EH (cell line): ENCODE measurements around the gene XDH.

ENCODE experiments used
- DNase-seq: peaks from one replicate; pipeline ENCODE4 v3.0.0-alpha.2; 2015; ENCODE audit warnings: low read depth

The XDH gene

DNA sequence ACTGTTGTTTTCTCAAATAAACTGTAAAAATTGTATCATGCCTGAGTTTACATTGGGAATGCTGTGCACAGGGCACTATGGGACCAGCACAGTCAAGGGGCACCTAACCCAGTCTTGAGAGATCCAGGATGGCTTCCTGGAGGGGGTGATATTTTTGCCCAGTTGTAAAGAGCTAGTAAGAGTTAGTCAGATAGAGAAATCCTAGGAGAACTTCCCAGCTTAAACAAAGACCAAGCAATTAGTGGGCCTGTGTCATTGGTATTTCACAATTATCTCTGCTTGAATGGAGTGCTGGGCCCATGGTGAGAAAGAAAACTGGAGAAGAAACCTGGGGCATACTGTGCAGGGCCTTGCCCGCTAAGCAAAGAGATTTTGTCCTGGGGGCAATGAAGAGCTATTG lies 12.2 kb downstream of the XDH start:
- DNase-seq: peak; percentile 65

DNA sequence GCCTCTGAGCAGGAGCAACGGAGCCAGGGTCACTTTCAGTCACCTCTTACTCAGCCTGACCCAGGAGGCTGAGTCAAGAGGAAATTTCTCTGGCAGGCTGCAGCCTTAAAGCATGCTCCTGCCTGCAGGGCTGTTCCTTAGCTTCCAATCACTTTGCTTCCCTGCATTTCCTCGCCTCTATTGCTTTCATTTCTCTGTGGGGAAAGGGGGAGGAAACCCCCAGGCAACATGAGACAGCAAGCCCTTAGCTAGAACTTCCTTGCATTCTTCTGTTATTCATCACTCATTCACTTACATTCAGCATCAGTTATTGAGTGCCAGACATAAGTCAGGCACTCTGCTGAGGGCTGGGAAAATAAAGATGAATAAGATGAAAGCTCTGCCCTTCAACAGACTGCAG lies 13.0 kb downstream of the XDH start:
- DNase-seq: peak; percentile 100

DNA sequence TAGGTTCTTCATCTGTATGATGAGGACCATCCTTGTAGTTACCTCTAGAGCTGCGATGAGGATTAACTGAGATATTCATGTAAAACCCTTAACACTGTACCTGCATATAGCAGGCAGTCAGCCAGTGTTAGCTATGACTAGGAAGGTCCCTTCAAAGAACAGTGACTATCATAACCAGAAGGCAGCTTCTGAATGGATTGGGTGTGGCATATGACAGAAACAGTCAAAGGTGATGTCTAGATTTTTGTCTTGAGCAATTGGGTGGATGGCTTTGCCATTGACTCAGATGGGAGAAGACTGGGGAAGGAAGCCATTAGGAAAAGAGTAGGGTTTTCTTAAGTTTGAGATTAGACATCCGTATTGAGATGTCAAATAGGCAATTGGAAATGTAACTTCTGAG lies 15.7 kb downstream of the XDH start:
- DNase-seq: no peak

DNA sequence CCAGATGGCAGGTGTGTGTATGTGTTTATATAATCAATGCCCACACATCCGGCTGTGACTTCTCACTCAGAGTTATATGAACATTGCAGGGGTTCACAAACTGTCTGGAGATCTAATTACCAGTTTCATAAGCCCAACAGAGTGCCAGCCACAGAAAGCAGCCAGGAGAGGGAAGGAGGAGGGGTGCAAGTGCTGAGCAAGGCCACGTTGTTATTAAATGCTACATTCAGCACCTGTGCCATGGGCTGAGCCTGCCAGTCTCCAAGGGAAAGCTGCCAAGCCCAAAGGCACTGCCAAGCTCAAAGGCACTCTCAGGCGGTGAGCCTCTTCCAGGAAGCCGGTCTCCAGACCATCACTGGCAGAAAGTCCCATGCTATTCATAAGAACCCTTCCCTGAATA lies 17.4 kb downstream of the XDH start:
- no peak for DNase-seq

DNA sequence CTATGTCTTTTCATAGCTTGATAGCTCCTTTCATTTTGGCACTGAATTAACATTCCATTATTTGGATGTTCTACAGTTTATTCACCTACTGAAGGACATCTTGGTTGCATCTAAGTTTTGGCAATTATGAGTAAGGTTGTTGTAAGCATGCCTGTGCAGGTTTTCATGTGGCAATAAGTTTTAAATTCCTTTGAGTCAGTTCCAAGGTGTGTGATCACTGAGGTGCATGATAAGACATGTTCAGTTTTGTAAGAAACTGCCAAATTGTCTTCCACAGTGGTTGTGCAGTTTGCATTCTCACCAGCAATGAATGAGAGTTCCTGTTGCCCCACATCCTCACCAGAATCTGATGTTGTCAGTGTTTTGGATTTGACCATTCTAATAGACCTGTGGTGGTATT lies 24.2 kb downstream of the XDH start:
- DNase-seq: peak; percentile 48

DNA sequence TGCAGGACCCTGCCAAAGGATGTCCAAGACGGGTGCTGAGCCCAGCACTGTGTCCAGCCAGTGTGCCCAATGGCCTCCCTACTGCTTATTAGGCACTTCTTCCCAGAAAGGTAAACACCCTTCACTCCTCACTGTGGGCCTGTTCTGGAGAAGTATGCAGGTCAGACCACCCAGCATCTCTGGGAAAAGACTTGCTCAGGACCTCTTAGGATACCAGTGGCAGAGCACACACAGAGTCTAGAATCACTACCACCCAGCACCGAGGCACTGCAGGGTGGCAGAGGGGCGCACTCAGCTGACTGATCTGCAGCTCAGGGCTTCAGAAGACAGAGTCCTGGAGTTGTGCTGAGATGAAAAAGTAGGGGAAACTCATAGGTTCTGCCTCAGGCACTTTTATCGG lies 25.8 kb downstream of the XDH start:
- no peak for DNase-seq

DNA sequence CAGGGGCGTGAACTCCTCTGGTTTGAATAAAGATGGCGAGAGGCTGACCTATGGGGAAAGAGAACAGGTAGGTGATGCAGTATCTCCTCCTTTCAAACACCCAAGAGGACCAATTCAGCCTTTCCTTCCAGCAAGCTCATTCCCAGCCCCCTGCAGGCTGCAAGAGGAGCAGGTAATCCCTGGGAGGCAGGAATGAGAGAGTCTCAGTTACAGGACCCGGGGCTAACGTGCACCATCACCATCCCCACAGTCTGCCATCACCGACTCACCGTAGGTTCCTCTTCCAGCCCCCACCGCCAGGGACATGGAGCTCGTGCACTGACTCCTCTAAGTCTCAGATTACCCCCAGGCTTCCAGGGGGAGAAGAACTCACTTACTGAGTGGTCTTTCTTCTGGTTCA lies 26.7 kb downstream of the XDH start:
- DNase-seq: no peak

DNA sequence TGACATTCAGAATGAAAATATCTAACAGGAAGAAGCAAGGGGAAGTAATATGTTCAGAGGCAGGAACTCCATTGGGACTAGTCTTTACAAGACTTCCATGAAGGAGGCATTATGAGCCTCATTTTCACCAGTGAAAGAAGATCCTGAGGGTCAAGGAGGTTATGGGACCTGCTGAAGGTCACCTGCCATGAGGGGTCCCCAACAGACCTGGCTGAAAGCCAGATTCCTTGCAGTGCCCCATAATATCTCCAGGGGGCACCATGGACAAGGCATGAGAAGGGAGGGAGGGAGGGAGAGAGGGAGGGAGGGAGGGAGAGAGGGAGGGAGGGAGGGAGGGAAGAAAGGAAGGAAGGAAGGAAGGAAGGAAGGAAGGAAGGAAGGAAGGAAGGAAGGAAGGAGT lies 27.9 kb downstream of the XDH start:
- no peak for DNase-seq

DNA sequence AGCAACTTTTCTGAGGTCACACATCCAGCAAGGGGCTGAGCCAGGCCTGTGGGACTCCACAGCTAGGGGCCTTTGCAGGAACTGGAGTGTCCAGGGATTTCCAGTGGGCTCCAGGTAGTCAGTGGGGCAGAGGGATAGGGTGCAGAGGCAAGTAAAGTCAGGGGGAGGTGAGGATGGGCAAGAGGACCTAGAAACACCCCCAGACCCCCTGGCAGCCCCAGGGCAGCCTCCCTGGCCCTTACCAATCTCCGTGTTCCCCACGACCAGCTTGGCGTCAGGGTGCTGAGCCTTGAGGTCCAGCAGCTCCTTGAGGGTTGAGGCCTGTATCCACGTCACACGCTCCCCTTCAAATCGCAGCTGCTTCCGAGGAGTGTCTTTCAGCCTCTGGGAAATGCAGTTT lies 28.4 kb downstream of the XDH start:
- no peak for DNase-seq

DNA sequence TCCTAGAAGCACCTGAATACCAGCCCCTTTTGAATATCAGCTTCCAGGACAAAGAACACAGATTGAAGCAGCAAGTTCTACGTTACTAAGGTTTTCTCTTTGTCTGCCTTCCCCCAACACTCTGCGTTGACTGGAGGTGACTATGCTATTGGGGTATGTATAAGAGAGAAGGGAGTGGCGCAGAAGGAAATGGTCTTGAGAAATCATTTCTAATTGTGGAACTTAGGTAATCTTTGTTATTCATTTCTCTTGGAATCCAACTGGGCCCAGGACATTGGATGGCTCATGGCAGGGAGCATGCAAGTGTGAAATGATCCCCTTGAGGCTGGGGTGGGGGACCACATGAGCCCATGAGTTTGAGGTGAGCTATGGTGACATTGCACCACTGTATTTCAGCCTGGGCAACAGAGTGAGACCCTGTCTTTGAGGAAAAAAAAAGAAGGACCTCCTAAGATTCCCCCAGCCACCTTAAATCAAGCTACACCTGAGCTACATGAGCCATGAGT lies 29.7 kb downstream of the XDH start:
- peak; percentile 92 for DNase-seq

DNA sequence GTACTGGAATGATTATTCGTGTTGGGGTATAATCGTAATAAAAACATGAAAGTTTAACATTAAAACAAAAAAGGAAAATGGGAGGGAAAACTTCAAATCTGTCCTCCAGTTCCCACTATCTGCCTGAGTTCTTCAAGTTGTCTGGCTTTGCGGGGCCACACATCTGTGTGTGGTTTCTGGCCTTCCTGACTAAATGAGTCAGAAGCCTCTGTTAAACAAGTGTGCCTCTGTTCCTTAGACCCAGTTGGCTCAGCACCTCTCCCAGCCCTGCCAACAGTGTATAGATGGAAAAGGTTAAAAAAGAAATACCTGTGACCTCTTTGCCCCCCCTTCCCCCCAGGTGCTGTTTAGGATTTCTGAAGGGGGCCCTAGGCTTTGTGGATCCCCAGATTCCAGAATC lies 30.2 kb downstream of the XDH start:
- peak; percentile 90 for DNase-seq

DNA sequence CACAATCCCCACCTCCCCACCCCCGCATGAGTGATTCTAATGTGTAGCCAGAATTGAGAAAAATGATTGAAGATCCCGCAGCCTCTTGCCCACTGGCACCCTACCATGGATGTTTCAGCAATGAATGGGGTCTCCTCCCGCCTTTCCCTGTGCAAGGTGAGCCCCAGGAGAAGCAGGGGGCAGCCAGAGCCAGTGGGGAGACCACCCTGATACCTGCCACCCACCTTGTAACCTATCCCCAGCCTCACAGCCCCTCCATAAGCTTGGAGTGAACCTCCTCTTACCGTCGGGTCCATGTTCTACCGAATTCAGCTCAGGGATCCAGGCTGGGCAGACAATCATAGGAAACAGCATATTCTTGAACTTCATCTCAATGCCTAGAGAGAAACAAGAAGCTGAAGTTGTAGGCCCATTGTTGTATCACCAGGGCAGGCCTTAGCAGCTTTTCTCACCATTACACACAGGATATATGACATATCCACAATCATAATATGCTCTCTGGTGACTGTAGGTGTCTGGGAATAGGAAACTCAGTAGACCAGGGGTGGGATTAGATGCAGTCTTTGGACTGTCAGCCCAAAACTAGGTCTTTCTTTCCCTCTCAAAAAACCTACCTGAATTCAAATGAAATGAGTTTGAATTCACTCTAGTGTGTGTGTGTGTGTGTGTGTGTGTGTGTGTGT lies 30.9 kb downstream of the XDH start:
- DNase-seq: peak; percentile 51

DNA sequence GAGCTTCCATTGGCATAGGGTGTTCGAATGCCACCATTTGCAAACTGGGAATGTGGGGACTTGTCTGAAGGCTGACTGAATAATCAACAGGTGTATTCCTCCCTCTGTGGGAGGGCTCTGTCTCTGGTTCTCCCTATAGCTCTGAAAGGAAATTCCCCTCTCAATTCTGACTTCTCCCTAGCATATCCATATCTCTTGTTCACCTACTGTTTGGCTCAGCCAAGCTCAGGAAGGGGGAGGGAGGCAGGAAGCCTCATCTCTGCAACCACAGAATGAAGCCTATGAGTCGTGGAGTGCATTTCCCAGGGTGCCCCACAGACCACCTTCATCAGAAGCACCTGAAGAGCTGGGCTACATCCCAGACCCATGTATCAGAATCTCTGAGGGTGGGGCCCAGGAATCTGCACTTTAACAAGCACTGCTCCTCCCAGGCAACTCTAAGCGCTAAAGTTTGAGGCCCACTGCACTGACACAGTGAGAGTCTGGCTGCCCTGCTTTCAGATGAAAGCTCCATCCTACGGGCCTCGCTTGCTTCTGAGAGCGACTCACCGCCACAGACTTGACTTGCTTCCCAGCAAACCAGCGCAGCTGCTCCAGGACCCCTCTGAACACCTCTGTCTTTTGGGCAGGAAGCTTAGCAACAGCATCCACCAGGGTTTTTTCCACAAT lies 32.0 kb downstream of the XDH start:
- DNase-seq: peak; percentile 53

DNA sequence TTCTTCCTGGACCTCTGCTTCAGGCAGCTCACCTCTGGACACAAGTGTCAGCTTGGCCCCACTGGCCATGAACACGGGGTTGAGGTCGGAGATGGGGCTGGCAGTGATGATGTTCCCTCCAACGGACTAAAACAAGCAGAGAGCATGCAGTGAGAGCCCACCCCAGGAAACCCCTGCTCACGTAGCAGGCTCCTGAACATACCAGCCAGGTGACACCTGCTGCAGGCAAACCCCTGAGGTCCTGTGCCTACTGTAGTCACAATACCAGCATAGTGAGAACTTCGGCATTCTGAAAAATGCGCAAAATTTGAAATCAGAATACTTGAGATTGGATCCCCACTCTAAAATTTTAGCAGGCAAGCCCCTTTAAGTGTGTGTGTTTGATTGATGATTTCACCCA lies 32.9 kb downstream of the XDH start:
- no peak for DNase-seq

DNA sequence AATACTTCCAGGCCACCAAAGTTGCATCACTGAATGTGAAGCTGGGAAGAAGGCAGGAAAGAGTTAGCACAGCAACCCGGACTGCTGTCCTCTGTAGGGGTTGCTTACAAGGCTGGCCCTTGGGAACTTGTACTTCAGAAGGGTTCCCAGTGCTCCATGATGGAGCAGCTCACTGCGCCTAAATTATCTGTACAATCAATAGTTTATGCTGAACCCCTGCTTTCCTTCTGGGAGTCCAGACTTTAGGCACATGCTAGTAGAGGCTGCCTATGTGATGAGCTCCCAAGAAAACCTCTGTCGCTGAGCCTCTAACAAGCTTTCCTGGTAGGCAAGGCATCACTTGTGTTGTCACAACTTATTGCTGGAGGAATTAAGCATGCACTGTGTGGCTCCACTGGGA lies 34.3 kb downstream of the XDH start:
- DNase-seq: no peak

DNA sequence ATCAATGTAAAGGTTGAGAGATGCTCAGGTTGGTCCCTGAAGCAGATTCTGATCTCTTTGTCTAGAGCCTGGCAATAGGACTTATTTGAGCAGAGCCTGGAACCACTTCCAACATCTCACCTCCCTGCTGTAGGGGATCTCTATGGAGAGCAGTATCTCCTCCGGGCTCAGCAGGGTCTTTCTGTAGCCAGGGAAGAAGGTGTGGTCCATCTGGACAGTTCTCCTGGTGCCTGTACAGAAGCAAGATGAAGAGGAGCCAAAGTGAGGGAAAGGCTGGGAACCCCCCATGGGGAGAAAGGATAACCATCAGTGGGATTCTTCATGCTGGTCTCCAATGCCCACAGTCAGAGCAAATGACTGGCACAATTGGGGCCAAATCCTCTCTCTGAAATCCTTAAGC lies 34.8 kb downstream of the XDH start:
- no peak for DNase-seq

DNA sequence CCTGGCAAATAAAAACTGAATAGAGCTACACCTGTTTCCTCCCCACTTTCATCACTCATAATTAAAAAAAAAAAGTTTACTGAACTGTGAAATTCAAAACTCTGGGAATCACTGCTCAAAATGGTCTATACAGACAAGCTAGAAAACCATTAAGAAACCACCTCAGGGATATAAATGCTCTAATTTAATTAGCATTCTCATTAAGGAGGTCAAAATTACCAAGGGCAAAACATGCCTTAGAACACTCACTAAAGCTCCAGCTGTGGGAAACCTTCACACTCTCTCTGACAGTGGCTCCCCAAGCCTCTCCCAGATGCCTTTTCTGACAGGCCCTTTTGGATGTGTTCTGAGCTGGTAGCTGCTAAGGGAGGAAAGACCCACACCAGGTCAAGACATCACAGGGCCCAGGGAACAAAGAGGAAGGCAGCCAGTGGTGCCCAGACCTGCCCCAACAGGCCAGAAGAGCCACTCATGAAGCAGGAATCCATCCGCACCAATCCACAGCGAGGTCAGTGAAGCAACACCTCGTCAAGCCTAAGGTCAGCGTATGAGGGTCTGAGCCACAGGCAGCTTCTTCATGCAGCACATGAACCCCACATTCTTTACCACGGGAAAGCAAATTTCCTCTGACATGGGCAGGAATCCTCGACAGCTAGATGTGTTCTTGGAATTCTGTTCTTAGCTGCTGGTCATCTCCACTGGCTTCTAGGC lies 35.6 kb downstream of the XDH start:
- DNase-seq: no peak

DNA sequence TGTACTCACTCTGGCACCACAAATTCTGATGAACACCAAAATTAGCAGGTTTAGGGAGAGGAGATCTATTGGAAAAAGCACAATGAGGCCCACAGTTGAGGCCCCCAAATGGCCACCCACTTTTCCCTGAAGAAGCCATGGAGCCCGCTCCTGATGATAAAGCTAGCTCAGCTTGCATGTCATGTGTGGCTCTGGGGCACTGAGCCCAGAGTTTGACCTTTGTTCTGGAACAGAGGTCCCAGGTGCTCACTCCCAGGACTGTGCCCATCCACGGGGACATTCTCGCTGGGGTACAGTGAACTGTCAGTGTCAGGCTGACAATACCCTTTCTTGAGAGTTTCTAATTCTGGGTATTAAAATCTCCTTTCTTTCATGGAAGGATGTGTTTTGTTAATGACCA lies 36.2 kb downstream of the XDH start:
- no peak for DNase-seq

DNA sequence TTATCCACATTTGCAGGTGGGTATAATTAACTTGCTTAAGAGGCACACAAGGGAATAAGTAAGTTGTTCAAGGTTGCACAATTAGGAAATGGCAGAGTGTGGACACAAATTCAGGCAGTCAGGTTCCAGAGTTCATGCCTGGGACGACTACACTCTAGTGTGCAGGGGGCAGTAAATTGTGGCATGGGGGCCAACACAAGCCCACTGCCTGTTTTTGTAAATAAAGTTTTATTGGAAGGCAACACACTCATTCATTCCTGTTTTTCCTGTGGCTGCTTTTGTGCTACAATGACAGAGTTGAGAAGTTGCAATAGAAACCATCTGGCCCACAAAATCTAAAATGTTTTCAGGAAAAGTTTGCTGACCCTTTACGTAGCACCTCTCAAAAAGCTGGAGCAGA lies 41.4 kb downstream of the XDH start:
- DNase-seq: no peak

DNA sequence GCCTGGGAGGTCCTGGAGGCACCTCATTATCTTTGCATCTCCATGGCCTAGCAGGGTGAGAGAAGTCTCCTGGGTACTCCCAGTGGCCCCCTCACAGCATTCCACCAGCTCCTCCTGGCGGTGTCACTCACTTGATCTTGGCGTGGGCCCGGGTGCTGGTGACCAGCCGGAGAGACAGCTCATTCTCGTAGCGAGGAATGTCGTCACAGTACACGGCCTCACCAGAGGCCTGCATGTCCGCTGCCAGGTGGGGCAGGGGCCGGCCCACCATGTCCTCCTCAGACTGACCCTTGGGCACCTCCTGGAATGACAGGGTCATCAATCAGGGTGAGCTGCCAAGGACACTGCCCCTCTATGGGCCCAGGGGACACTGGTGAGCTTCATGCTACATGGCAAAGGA lies 42.4 kb downstream of the XDH start:
- DNase-seq: no peak

DNA sequence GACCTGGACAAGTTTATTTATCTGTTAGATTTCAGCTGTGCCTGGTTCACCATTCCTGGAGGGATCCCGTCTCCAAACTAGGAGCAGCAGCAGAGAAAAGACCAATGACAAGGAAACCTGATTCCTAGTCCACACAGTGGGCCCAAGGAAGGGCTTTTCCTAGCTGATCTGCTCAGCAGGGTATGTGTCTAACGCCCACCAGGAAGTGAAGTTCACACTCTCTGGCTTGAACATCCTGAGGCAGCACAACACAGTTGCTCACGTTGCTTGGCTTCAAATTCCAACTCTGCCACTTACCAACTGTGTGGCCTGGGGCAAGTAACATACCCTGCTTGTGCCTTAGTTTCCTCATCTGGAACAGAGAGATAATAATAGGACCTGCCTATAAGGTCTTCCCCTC lies 42.9 kb downstream of the XDH start:
- DNase-seq: no peak

DNA sequence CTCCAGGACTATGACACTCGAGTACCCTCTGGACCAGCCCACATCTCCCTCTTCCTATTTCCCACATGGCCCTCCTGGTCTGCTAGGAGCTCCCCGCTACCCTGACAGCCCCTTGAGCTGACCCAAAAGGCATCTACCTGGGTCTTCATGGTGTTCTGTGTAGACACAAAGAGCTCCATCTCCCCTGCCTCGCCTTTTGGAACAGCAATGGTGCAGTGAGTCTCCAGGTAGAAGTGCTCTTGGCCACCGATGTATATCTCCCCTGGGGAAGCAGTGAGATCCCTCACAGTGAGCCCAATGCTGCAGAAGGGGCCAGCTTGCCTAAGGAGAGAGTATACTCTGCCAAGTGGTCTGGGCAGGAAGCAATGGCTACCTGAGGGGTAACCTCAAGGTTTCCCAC lies 47.8 kb downstream of the XDH start:
- DNase-seq: no peak

DNA sequence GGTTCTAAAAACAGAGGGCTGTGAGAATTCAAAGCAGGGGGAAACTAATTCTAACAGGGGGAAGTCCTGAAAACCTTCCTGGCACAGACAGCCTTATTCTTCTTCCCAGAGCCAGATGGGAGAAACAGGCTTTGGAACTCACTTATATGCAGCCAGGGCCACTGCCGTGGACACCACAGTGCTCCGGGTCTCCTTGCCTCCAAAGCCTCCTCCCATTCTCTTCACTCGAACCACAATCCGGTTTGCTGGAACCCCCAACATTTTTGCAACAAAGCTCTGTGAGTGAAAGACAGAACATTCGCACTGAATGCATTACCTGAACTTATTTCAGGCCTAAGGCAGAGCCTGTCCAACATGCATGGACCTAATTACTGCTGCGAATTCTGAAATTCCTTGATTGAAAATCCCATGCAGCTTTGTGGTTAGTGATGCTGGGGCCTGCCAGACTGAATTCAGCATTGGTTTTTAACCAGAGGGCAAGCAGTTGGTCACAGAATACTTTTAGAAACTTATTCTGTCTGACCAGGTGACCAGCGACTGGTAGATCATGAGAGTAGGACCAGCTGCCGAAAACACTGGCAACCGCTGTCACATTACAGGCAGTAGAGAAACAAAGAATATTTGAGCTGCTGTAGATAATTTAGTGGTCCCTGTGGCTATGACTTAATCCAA lies 48.6 kb downstream of the XDH start:
- DNase-seq: no peak
